ENCODE results near the gene C1orf159. TPM values are rescaled to one million over a fixed set of nuclear protein-coding genes. Genes with fewer than 3 reads are reported as not detected.

The C1orf159 gene
- total RNA-seq, 2 donors from 2014 or later: 23.1 to 29.5 TPM

DNA sequence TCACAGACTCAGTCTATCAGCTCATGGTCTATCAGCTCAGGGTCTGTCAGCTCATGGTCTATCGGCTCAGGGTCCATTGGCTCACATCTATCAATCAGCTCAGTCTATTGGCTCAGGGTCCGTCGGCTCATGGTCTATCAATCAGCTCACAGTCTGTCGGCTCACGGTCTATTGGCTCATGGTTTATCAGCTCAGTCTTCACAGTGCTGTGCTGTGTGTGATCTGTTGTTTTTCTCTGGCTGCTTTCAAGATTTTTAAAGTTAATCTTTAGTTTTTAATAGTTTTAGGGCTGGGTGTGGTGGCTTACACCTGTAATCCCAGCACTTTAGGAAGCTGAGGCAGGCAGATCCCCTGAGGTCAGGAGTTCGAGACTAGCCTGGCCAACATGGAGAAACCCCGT is 14.4 kb downstream of the C1orf159 start:
- no peak overlapping the region for H3K4me3 Mint-ChIP-seq
- Histone ChIP-seq H3K4me1 (ENCODE audit: control insufficient read depth, insufficient read depth, low read length) (no peaks in the 10 kb centered on the region), H3K27me3 (ENCODE audit: control insufficient read depth, insufficient read depth, low read length, poor library complexity, severe bottlenecking) (no peaks in the 10 kb centered on the region), H3K9ac (ENCODE audit: extremely low read depth, low read length, poor library complexity, severe bottlenecking) (no peak overlapping the region), H3K27ac (ENCODE audit: low read depth, low read length) (no peak overlapping the region), H3K36me3 (ENCODE audit: control insufficient read depth, insufficient read depth, low read length) (no peaks in the 10 kb centered on the region), H3K9me3 (ENCODE audit: control insufficient read depth, low read length) (peaks cover 41% of the 10 kb centered on the region), H3K4me3 (ENCODE audit: low read length) (no peak overlapping the region)
- TF ChIP-seq, protein P1, sequence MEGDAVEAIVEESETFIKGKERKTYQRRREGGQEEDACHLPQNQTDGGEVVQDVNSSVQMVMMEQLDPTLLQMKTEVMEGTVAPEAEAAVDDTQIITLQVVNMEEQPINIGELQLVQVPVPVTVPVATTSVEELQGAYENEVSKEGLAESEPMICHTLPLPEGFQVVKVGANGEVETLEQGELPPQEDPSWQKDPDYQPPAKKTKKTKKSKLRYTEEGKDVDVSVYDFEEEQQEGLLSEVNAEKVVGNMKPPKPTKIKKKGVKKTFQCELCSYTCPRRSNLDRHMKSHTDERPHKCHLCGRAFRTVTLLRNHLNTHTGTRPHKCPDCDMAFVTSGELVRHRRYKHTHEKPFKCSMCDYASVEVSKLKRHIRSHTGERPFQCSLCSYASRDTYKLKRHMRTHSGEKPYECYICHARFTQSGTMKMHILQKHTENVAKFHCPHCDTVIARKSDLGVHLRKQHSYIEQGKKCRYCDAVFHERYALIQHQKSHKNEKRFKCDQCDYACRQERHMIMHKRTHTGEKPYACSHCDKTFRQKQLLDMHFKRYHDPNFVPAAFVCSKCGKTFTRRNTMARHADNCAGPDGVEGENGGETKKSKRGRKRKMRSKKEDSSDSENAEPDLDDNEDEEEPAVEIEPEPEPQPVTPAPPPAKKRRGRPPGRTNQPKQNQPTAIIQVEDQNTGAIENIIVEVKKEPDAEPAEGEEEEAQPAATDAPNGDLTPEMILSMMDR (conservative IDR thresholded peaks at IDR 0.05): no peak
- peaks cover 49% of the 10 kb centered on the region for H3K9me3 Mint-ChIP-seq
- no peak overlapping the region for H3K27ac Mint-ChIP-seq
- DNase-seq: no peak
- H3K4me1 Mint-ChIP-seq: no peaks in the 10 kb centered on the region
- WGBS, 2 experiments (ENCODE audit: insufficient coverage in 1 of 2, insufficient read length in 1 of 2): 80 to 81% methylated on average over 6 to 7 of the region's 7 CpGs
- peaks cover 11% of the 10 kb centered on the region for H3K27me3 Mint-ChIP-seq (ENCODE audit: insufficient read depth)
- H3K36me3 Mint-ChIP-seq (ENCODE audit: low read depth): peaks cover 41% of the 10 kb centered on the region

DNA sequence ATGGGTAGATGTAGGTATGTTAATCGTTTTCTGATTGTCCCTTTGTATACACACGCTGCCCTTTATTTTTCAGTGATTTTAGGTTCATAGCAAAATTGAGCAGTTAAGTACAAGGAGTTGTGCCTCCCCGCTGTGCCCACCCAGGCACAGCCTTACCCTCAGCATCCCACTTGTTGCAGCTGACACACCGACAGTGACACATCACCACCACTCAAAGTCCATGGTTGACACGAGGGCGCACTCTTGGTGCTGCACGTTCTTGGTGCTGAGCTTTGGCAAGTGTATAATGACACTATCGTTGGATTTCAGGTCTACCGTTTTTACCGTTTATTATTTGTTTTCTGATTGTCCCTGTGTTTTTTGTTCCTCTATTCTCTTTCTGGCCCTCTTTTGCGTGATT is 15.6 kb downstream of the C1orf159 start:
- WGBS, 2 experiments (ENCODE audit: insufficient coverage in 1 of 2, insufficient read length in 1 of 2): 83 to 86% methylated on average over 10 to 11 of the region's 11 CpGs
- H3K36me3 Mint-ChIP-seq (ENCODE audit: low read depth): peaks cover 36% of the 10 kb centered on the region

DNA sequence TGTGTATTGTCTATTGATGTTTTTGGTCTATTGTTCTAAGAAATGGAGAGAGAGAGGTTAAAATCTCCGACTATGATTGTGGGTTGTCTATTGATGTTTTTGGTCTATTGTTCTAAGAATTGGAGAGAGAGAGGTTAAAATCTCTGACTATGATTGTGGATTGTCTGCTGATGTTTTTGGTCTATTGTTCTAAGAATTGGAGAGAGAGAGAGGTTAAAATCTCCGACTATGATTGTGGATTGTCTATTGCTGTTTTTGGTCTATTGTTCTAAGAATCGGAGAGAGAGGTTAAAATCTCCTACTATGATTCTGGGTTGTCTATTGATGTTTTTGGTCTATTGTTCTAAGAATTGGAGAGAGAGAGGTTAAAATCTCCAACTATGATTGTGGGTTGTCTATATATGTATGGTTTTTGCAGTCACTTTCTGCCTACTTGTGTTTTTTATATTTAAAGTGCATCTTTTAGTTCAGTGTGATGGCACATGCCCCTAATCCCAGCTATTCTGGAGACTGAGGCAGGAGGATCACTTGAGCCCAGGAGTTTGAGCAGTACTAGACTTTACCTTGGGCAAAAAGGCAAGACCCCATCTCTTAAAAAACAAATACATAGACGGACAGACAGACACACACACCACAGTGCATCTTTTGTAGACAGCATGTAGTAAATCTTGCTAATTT is 16.2 kb downstream of the C1orf159 start:
- H3K9ac ChIP-seq (ENCODE audit: extremely low read depth, low read length, poor library complexity, severe bottlenecking): no peak overlapping the region
- H3K9me3 Mint-ChIP-seq: peaks cover 46% of the 10 kb centered on the region
- peaks cover 39% of the 10 kb centered on the region for H3K9me3 ChIP-seq (ENCODE audit: control insufficient read depth, low read length)
- H3K27ac Mint-ChIP-seq: no peak overlapping the region
- DNase-seq: no peak
- no peak overlapping the region for H3K4me3 Mint-ChIP-seq
- peaks cover 14% of the 10 kb centered on the region for H3K27me3 Mint-ChIP-seq (ENCODE audit: insufficient read depth)
- WGBS, 2 experiments (ENCODE audit: insufficient coverage in 1 of 2, insufficient read length in 1 of 2): 90 to 91% methylated on average over 3 to 4 of the region's 4 CpGs
- no peak overlapping the region for H3K4me3 ChIP-seq (ENCODE audit: low read length)
- no peak overlapping the region for H3K27ac ChIP-seq (ENCODE audit: low read depth, low read length)
- TF ChIP-seq, protein P1 (conservative IDR thresholded peaks at IDR 0.05): no peak
- H3K4me1 ChIP-seq (ENCODE audit: control insufficient read depth, insufficient read depth, low read length): no peaks in the 10 kb centered on the region
- H3K36me3 ChIP-seq (ENCODE audit: control insufficient read depth, insufficient read depth, low read length): no peaks in the 10 kb centered on the region
- H3K4me1 Mint-ChIP-seq: no peaks in the 10 kb centered on the region
- no peaks in the 10 kb centered on the region for H3K27me3 ChIP-seq (ENCODE audit: control insufficient read depth, insufficient read depth, low read length, poor library complexity, severe bottlenecking)
- H3K36me3 Mint-ChIP-seq (ENCODE audit: low read depth): peaks cover 35% of the 10 kb centered on the region

More for the DNA sequence above, 15.6 kb downstream of the C1orf159 start:
- Mint-ChIP-seq H3K4me3 (no peak overlapping the region), H3K9me3 (peaks cover 47% of the 10 kb centered on the region), H3K27ac (no peak overlapping the region), H3K27me3 (ENCODE audit: insufficient read depth) (peaks cover 14% of the 10 kb centered on the region), H3K4me1 (no peaks in the 10 kb centered on the region)
- Histone ChIP-seq H3K9me3 (ENCODE audit: control insufficient read depth, low read length) (peaks cover 39% of the 10 kb centered on the region), H3K9ac (ENCODE audit: extremely low read depth, low read length, poor library complexity, severe bottlenecking) (no peak overlapping the region), H3K27ac (ENCODE audit: low read depth, low read length) (no peak overlapping the region), H3K36me3 (ENCODE audit: control insufficient read depth, insufficient read depth, low read length) (no peaks in the 10 kb centered on the region), H3K4me1 (ENCODE audit: control insufficient read depth, insufficient read depth, low read length) (no peaks in the 10 kb centered on the region), H3K4me3 (ENCODE audit: low read length) (no peak overlapping the region), H3K27me3 (ENCODE audit: control insufficient read depth, insufficient read depth, low read length, poor library complexity, severe bottlenecking) (no peaks in the 10 kb centered on the region)
- TF ChIP-seq, protein P1 (conservative IDR thresholded peaks at IDR 0.05): no peak
- DNase-seq: no peak
